HG03439 (cell line): ENCODE results near the gene KIF17.

Source experiments
- ATAC-seq: cut with Tn5 transposase; IDR thresholded peaks from one replicate; pipeline ENCODE4 v1.9.1; 2021; ENCODE audit warnings: mild to moderate bottlenecking, moderate library complexity; ENCODE audit not compliant: unreplicated experiment

Gene KIF17

GRCh38 chr1:20663969-20664715 lies 53.7 kb downstream of the KIF17 start:
- ATAC-seq, result no peak

GRCh38 chr1:20663365-20663764 lies 54.4 kb downstream of the KIF17 start:
- no peak for ATAC-seq

- no peak for ATAC-seq
These were observed 55.7 kb downstream of the KIF17 start for GRCh38 chr1:20662110-20662475.

GRCh38 chr1:20661207-20662109 lies 56.3 kb downstream of the KIF17 start, which contains the start of gene DDOST:
Gene DDOST, minus strand, starts transcription at chr1:20661369. Its CDS starts 19 bp downstream, at chr1:20661350.
- peak; percentile 95 for ATAC-seq

GRCh38 chr1:20660847-20661206 lies 57.0 kb downstream of the KIF17 start:
- peak; percentile 17 for ATAC-seq

GRCh38 chr1:20660363-20660762 lies 57.4 kb downstream of the KIF17 start:
- no peak for ATAC-seq

GRCh38 chr1:20658166-20658915 lies 59.5 kb downstream of the KIF17 start:
- ATAC-seq, result no peak

- ATAC-seq, result no peak
These were observed 60.8 kb downstream of the KIF17 start for GRCh38 chr1:20657024-20657423.

GRCh38 chr1:20654104-20654690 lies 63.6 kb downstream of the KIF17 start:
- no peak for ATAC-seq

GRCh38 chr1:20652300-20652699 lies 65.5 kb downstream of the KIF17 start:
- ATAC-seq, result no peak

- no peak for ATAC-seq
These were observed 68.9 kb downstream of the KIF17 start for GRCh38 chr1:20648946-20649345.

- ATAC-seq, result no peak
These were observed 69.4 kb downstream of the KIF17 start for GRCh38 chr1:20648438-20648837.

- no peak for ATAC-seq
These were observed 72.4 kb downstream of the KIF17 start for GRCh38 chr1:20645414-20645813.

- ATAC-seq, result no peak
These were observed 73.4 kb downstream of the KIF17 start for GRCh38 chr1:20644416-20644815.

GRCh38 chr1:20643080-20643479 lies 74.7 kb downstream of the KIF17 start:
- no peak for ATAC-seq

GRCh38 chr1:20641975-20642374 lies 75.8 kb downstream of the KIF17 start:
- no peak for ATAC-seq

GRCh38 chr1:20640183-20640597 lies 77.6 kb downstream of the KIF17 start:
- ATAC-seq, result no peak

- no peak for ATAC-seq
These were observed 80.9 kb downstream of the KIF17 start for GRCh38 chr1:20636785-20637347.

GRCh38 chr1:20634594-20635084 lies 83.2 kb downstream of the KIF17 start:
- ATAC-seq, result no peak

- no peak for ATAC-seq
These were observed 83.7 kb downstream of the KIF17 start for GRCh38 chr1:20634065-20634593.
